GM12801 (cell line): Measurements from ENCODE around the gene FAR1.

Source experiments
- TF ChIP-seq, protein P1 (sequence below): IDR thresholded peaks from one replicate; pipeline ENCODE4 v1.5.1; 2011; ENCODE audit warnings: control low read depth; ENCODE audit not compliant: insufficient read length; ENCODE audit errors: extremely low read depth

FAR1 gene

DNA sequence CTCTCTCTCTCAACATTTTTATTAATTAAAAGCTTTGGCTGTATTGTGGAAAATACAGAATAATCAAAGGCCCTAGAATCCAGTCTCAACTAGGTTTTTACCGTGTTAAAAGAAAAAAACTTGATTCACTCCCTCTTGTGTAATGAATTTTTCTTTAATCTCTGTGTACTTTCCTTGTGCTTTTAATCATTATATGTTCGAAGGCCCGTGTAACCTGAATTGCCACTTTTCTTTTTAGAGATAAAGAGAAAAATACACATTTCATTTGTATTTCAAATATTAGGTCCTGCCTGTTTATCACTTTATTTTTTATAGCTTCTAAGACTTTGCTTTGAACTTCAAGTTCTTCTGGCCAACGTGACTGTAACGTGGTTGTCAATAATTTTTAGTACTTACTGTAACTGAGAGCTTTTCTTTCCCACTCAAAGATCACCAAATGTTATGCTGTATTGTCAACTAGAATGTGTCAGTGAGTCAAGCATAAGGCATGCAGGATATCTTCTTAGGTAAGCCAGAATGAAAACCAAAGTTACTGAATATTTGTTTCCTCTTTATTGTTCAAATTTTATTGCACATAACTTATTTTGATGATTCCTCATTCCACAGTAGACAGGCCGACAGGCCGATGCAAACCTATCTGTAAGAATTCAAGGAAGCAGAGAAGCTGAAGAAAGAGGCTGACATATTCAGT lies 23.3 kb upstream of the FAR1 start:
- TF ChIP-seq, protein P1, sequence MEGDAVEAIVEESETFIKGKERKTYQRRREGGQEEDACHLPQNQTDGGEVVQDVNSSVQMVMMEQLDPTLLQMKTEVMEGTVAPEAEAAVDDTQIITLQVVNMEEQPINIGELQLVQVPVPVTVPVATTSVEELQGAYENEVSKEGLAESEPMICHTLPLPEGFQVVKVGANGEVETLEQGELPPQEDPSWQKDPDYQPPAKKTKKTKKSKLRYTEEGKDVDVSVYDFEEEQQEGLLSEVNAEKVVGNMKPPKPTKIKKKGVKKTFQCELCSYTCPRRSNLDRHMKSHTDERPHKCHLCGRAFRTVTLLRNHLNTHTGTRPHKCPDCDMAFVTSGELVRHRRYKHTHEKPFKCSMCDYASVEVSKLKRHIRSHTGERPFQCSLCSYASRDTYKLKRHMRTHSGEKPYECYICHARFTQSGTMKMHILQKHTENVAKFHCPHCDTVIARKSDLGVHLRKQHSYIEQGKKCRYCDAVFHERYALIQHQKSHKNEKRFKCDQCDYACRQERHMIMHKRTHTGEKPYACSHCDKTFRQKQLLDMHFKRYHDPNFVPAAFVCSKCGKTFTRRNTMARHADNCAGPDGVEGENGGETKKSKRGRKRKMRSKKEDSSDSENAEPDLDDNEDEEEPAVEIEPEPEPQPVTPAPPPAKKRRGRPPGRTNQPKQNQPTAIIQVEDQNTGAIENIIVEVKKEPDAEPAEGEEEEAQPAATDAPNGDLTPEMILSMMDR: no peak

DNA sequence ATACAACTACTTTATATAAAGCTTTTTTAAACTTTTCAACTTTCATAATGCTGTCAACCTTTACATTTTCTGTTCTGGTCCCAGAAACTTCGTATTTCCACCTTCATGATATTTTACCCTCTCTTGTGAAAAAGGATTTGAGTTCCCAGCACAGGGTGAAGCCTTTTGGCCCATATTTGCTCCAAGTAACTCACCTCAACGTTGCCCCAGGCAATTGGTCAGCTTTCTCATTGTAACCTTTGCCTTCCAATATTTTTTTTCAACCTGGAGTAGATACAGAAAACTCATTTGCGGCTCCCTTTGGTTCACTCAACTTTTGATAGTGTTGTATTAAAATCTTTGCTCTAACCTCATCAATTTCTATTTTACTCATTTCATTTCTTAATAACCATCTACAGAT lies 21.1 kb upstream of the FAR1 start:
- TF ChIP-seq, protein P1: no peak

DNA sequence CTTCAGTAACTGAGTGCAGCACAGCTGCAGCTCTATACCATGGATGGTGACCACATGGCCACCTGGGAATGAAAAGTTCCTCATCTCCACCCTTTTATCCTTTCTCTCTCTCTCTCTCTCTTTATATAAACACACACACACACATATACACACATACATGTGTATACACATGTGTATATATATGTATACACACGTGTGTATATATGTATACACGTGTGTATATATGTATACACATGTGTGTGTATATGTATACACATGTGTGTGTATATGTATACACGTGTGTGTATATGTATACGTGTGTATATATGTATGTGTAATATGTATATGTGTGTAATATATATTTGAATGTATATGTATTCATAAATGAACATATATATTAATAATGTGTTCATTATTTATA lies 18.8 kb upstream of the FAR1 start:
- TF ChIP-seq, protein P1: no peak

GRCh38 chr11:13661074-13661623 lies 7.3 kb upstream of the FAR1 start:
- TF ChIP-seq, protein P1: no peak

- TF ChIP-seq, protein P1: no peak
Observed at GRCh38 chr11:13663631-13664071, 4.8 kb upstream of the FAR1 start.

GRCh38 chr11:13664351-13664750 lies 4.1 kb upstream of the FAR1 start:
- TF ChIP-seq, protein P1: no peak

- TF ChIP-seq, protein P1: no peak
Observed at GRCh38 chr11:13666708-13667107, 1.8 kb upstream of the FAR1 start.
